Motor neuron (in vitro differentiated cells): ENCODE results near the gene WDR91. TPM values are rescaled to one million over a fixed set of nuclear protein-coding genes. Genes with fewer than 3 reads are reported as not detected.

Source experiments
- ATAC-seq, 8 experiments: fragments of 200-7000 bp; cut with Tn5 transposase; replicated peaks in 6 of 8; 2 replicates each; pipeline ENCODE4 v1.8.0; 2021; ENCODE audit warnings: mild to moderate bottlenecking in 8 of 8, moderate library complexity in 8 of 8
- H3K27ac ChIP-seq, 2 donors: fragments of 250-450 bp; sonication (Bioruptor Pico); 2 replicates each; pipeline ENCODE4 v1.9.0; 2021; ENCODE audit warnings: antibody characterized with exemption in 2 of 2, mild to moderate bottlenecking in 2 of 2, moderate library complexity in 1 of 2
- H3K4me1 ChIP-seq, 2 donors: fragments of 250-450 bp; sonication (Bioruptor Pico); replicated peaks in 1 of 2; 2 replicates each; pipeline ENCODE4 v1.6.1; 2021; ENCODE audit warnings: antibody characterized with exemption in 2 of 2, mild to moderate bottlenecking in 2 of 2, moderate library complexity in 1 of 2
- H3K4me3 ChIP-seq, 5 donors: fragments of 250-450 bp; sonication (Bioruptor Pico); 2 replicates each; pipeline ENCODE4 v1.9.0; 2021; ENCODE audit warnings: antibody characterized with exemption in 5 of 5, mild to moderate bottlenecking in 5 of 5, moderate library complexity in 4 of 5
- WGBS, 10 experiments: fragments of 450-650 bp; shearing (Covaris generic); methylation state at CpG; one replicate each; pipeline ENCODE4 v1.0.0; 2022; 5-methylcytosine and 5-hydroxymethylcytosine counted together
- in situ Hi-C, 9 experiments: fragments of 400-800 bp; cut with MboI; loops; one replicate each; pipeline ENCODE4 v1.15.0; 2021; ENCODE audit warnings: low sequenced_read_pairs in 9 of 9, low pct_unique_long_range_greater_than_20kb in 2 of 9; ENCODE audit not compliant: unreplicated experiment in 9 of 9
- total RNA-seq, 8 experiments: library from RNA; unstranded; fragments of 300-600 nt; gene quantifications; 2 replicates each; pipeline versions ENCODE4 v1.2.3 to v1.2.4, GENCODE V29; 2022

The WDR91 gene
- total RNA-seq, 8 experiments from 2014 or later: 6.3 to 19.6 (median 12.3) TPM

GRCh38 chr7:135189961-135190360 is 21.4 kb downstream of the WDR91 start:
- in situ Hi-C loops: no loop called here
- Histone ChIP-seq H3K4me1 (no peaks in the 10 kb centered on the region), H3K27ac (no peak overlapping the region), H3K4me3 (no peak overlapping the region)
- ATAC-seq: peak in 2 of 8 experiments; percentile 51 to 60
- 15 to 100% (median 97%) methylated on average over 1 to 4 of the region's 4 CpGs; no CpG with 5 or more reads in 1 of the 10 experiments for WGBS, 10 experiments

DNA sequence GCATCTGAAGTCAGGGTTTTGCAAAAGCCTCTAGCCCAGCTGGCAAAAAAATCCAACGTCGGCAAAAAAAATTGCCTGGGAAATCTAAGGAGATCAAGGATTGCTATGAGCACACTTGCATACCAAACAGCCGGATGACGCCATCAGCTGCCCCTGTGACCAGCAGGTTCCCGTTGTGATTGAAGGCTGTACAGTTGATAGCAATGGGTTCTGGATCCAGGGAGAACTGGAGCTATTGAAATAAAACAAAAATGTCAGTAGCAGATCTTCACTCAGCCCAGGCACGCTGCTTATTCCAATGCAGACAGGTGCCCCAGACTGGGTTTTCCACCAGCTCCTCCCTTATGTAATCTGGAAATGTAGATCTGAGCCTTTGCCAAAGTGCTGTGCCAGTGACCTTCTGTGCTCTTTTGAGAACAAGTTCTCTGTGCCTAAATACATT is 22.1 kb downstream of the WDR91 start:
- no peak overlapping the region for H3K4me3 ChIP-seq
- H3K27ac ChIP-seq: no peak overlapping the region
- ATAC-seq: no peak
- H3K4me1 ChIP-seq: no peaks in the 10 kb centered on the region
- in situ Hi-C loops: no loop called here
- WGBS, 10 experiments: 80 to 96% (median 92%) methylated on average over 3 to 6 of the region's 6 CpGs; no CpG with 5 or more reads in 3 of the 10 experiments

DNA sequence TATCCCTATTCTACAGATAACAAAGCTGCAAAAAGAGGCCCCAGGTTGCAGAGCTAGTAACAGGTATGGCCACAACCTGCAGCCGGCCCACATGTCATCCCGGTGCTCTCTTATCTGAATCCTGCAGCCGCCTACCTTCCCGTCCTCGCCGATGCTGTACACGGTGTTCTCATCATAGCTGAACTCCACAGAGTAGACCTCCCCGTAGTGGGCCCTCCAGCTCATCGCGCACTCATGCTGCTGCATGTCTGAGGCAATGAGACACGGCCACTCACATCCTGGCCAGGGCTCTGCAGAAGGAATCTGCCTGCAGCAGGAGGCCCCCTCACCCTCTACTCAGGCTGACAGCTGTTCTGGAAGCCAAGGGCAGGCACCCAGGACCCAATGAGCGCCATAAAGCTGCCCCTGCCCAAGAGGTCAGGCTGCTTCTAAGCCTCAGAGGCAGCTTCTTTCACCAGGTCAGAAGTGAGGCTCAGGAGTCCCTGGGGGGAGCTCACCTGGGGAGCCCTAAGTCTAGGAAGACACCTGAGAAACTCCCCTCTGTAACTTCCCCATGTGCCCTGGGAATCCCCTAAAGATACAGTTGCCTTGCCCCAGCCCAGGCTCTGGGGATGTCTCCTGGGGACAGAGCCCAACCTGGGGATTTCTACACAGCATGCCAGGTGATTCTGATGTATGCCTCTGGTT is 22.9 kb downstream of the WDR91 start:
- 60 to 100% (median 88%) methylated on average over 1 to 5 of the region's 12 CpGs; no CpG with 5 or more reads in 2 of the 10 experiments for WGBS, 10 experiments
- no peak for ATAC-seq
- in situ Hi-C loops: no loop called here

GRCh38 chr7:135186841-135187253 is 24.5 kb downstream of the WDR91 start:
- Histone ChIP-seq H3K27ac (no peak overlapping the region), H3K4me3 (no peak overlapping the region), H3K4me1 (no peaks in the 10 kb centered on the region)
- 91% methylated on average over 6 of the region's 12 CpGs; no CpG with 5 or more reads in 9 of the 10 experiments for WGBS, 10 experiments
- ATAC-seq: no peak
- in situ Hi-C loops: no loop called here

More for the DNA sequence above, 22.9 kb downstream of the WDR91 start:
- Histone ChIP-seq H3K4me3 (no peak overlapping the region), H3K4me1 (no peaks in the 10 kb centered on the region), H3K27ac (no peak overlapping the region)

GRCh38 chr7:135186261-135186540 is 25.1 kb downstream of the WDR91 start:
- in situ Hi-C loops: no loop called here
- H3K4me1 ChIP-seq: no peaks in the 10 kb centered on the region
- no peak for ATAC-seq
- WGBS, 10 experiments: 83 to 100% (median 100%) methylated on average over 1 of the region's 3 CpGs; no CpG with 5 or more reads in 5 of the 10 experiments
- H3K4me3 ChIP-seq: no peak overlapping the region
- no peak overlapping the region for H3K27ac ChIP-seq

GRCh38 chr7:135185471-135186260 is 25.7 kb downstream of the WDR91 start:
- WGBS, 10 experiments: 80 to 100% (median 97%) methylated on average over 1 to 3 of the region's 7 CpGs; no CpG with 5 or more reads in 4 of the 10 experiments
- Histone ChIP-seq H3K27ac (no peak overlapping the region), H3K4me1 (no peaks in the 10 kb centered on the region), H3K4me3 (no peak overlapping the region)
- in situ Hi-C loops: no loop called here
- ATAC-seq: no peak

GRCh38 chr7:135184254-135184841 is 27.0 kb downstream of the WDR91 start:
- no peak overlapping the region for H3K4me3 ChIP-seq
- H3K27ac ChIP-seq: no peak overlapping the region
- 71 to 100% (median 83%) methylated on average over 1 to 4 of the region's 5 CpGs; no CpG with 5 or more reads in 2 of the 10 experiments for WGBS, 10 experiments
- ATAC-seq: no peak
- in situ Hi-C loops: no loop called here
- H3K4me1 ChIP-seq: no peaks in the 10 kb centered on the region

- Histone ChIP-seq H3K4me3 (no peak overlapping the region), H3K27ac (no peak overlapping the region), H3K4me1 (no peaks in the 10 kb centered on the region)
- no peak for ATAC-seq
- 89 to 100% (median 93%) methylated on average over 2 to 7 of the region's 7 CpGs; no CpG with 5 or more reads in 3 of the 10 experiments for WGBS, 10 experiments
- in situ Hi-C loops: no loop called here
These were observed 27.8 kb downstream of the WDR91 start for GRCh38 chr7:135183478-135183877.

DNA sequence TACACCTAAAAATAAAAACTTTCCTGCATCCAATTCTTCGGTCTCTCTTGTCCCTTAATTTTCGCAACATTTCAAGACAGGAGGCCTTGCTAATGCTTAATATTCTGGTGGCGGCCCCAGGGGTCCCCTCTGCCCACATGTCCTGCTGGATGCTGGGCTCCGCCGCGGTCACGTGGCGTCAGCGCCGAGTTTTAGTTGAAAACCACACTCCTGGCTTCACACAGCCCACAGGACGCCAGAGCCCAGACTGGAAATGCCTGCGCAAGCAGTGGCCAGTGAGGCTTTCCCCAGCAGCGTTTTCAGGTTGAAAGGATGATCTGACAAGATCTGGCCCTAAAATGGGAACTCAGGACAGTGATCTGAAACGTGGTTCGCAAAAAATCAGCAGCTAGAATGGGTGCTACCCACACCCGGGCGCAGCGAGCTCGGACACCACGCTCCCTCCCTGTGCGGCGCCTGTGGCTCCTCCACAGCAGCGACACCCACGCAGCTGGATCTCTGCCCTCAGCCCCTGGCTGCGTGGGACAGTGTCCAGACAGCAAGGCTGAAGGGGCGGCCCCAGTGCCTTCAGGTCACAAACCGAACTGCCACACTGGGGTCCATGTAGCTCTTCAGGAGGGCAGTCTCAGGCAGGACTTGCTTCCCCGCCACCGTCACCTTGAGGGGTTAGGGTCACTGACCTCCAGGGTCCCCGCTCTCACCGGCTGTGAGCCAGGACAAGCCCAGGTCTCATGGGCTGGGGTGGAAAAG is 29.2 kb downstream of the WDR91 start:
- Histone ChIP-seq H3K4me3 (no peak overlapping the region), H3K4me1 (no peaks in the 10 kb centered on the region), H3K27ac (no peak overlapping the region)
- 80 to 100% (median 96%) methylated on average over 2 to 23 of the region's 31 CpGs; no CpG with 5 or more reads in 2 of the 10 experiments for WGBS, 10 experiments
- ATAC-seq: no peak
- in situ Hi-C loops: no loop called here

DNA sequence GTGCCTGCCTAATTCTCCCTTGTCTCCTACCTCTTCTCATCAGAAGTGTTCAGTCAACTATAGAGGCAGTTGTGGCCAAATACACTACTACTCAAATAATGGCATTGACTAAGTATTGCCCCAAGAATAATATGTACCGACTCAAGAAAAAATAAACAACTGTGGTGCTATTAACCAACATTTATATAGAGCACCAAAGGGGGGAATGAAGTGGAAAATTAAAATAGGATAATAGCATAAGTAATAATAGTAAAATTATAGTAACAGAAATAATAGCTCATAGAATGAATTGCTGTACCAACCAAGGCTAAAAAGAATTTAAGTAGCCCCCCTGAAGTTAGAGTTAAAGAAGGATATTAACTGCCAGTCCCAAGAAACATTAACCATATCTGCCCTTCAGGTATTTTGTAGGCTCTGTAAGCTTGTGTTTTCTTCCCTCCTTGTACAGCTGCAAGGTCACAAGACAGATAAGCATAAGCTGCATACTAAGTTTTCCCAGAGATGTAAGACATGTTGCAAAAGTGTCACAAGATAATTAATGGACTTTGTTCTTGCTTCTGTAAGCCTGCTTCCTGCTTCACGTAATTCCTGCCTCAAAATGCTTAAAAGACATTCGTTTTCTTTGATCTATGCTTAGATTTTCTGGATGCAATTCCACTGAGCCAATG is 29.9 kb downstream of the WDR91 start:
- no peak overlapping the region for H3K27ac ChIP-seq
- no peaks in the 10 kb centered on the region for H3K4me1 ChIP-seq
- H3K4me3 ChIP-seq: no peak overlapping the region
- in situ Hi-C loops: no loop called here
- WGBS, 10 experiments: 40 to 100% (median 93%) methylated on average over 1 to 3 of the region's 3 CpGs; no CpG with 5 or more reads in 1 of the 10 experiments
- no peak for ATAC-seq

- H3K27ac ChIP-seq: no peak overlapping the region
- no peak overlapping the region for H3K4me3 ChIP-seq
- ATAC-seq: no peak
- H3K4me1 ChIP-seq: no peaks in the 10 kb centered on the region
- in situ Hi-C loops: no loop called here
- 60 to 100% (median 93%) methylated on average over 1 to 5 of the region's 5 CpGs; no CpG with 5 or more reads in 2 of the 10 experiments for WGBS, 10 experiments
These were observed 31.2 kb downstream of the WDR91 start for GRCh38 chr7:135180122-135180521.

- no peak for ATAC-seq
- Histone ChIP-seq H3K4me3 (no peak overlapping the region), H3K27ac (no peak overlapping the region), H3K4me1 (no peaks in the 10 kb centered on the region)
- in situ Hi-C loops: no loop called here
- 92 to 100% (median 94%) methylated on average over 1 to 8 of the region's 8 CpGs; no CpG with 5 or more reads in 3 of the 10 experiments for WGBS, 10 experiments
These were observed 31.9 kb downstream of the WDR91 start for GRCh38 chr7:135179321-135179925.
